Embryonic facial prominence (tissue), 1 donor: ENCODE measurements around the gene APP.

Experiments
- DNase-seq: peaks from one replicate; pipeline ENCODE4 v3.0.0-alpha.2; 2016; ENCODE audit errors: extremely low spot score

The APP gene

GRCh38 chr21:25980710-25981109 is 189.9 kb downstream of the APP start:
- DNase-seq: no peak

- no peak for DNase-seq
Observed at GRCh38 chr21:25979845-25980616, 190.5 kb downstream of the APP start.

GRCh38 chr21:25977068-25977611 is 193.4 kb downstream of the APP start:
- no peak for DNase-seq

- no peak for DNase-seq
Observed at GRCh38 chr21:25974964-25975363, 195.6 kb downstream of the APP start.

GRCh38 chr21:25970254-25970930 is 200.2 kb downstream of the APP start:
- no peak for DNase-seq

- no peak for DNase-seq
Observed at GRCh38 chr21:25967901-25968438, 202.6 kb downstream of the APP start.

- DNase-seq: no peak
Observed at GRCh38 chr21:25967181-25967900, 203.2 kb downstream of the APP start.

GRCh38 chr21:25965951-25966707 is 204.4 kb downstream of the APP start:
- DNase-seq: no peak

- DNase-seq: no peak
Observed at GRCh38 chr21:25964926-25965325, 205.6 kb downstream of the APP start.

- DNase-seq: no peak
Observed at GRCh38 chr21:25964015-25964414, 206.6 kb downstream of the APP start.

- DNase-seq: no peak
Observed at GRCh38 chr21:25963181-25963580, 207.4 kb downstream of the APP start.

GRCh38 chr21:25961042-25961441 is 209.5 kb downstream of the APP start:
- no peak for DNase-seq

- DNase-seq: no peak
Observed at GRCh38 chr21:25960402-25960801, 210.2 kb downstream of the APP start.

- DNase-seq: no peak
Observed at GRCh38 chr21:25959799-25960198, 210.8 kb downstream of the APP start.

- no peak for DNase-seq
Observed at GRCh38 chr21:25956993-25957714, 213.4 kb downstream of the APP start.

GRCh38 chr21:25955646-25956045 is 214.9 kb downstream of the APP start:
- no peak for DNase-seq

GRCh38 chr21:25953659-25954058 is 216.9 kb downstream of the APP start:
- no peak for DNase-seq

GRCh38 chr21:25953196-25953595 is 217.4 kb downstream of the APP start:
- no peak for DNase-seq

GRCh38 chr21:25952306-25952705 is 218.3 kb downstream of the APP start:
- no peak for DNase-seq

GRCh38 chr21:25949701-25950100 is 220.9 kb downstream of the APP start:
- DNase-seq: no peak
